GM21423 (cell line): Measurements from ENCODE around the gene SNAPC1.
"Not testable (repeated sequence)": the region's sequence is repeated elsewhere in the genome, so short reads cannot be mapped to it uniquely, and the experiment has no call there.

ENCODE experiments used
- ATAC-seq: cut with Tn5 transposase; IDR thresholded peaks from one replicate; pipeline ENCODE4 v1.9.1; 2021; ENCODE audit warnings: mild to moderate bottlenecking, moderate library complexity; ENCODE audit not compliant: unreplicated experiment

Gene SNAPC1

GRCh38 chr14:61749867-61750266 lies 12.4 kb upstream of the SNAPC1 start:
- no peak for ATAC-seq

- ATAC-seq = peak; percentile 88
These were observed 11.3 kb upstream of the SNAPC1 start for GRCh38 chr14:61750708-61751474.

- ATAC-seq = no peak
These were observed 10.7 kb upstream of the SNAPC1 start for GRCh38 chr14:61751475-61751989.

GRCh38 chr14:61752626-61753025 lies 9.6 kb upstream of the SNAPC1 start:
- ATAC-seq = peak; percentile 41

GRCh38 chr14:61753631-61754030 lies 8.6 kb upstream of the SNAPC1 start:
- no peak for ATAC-seq

DNA sequence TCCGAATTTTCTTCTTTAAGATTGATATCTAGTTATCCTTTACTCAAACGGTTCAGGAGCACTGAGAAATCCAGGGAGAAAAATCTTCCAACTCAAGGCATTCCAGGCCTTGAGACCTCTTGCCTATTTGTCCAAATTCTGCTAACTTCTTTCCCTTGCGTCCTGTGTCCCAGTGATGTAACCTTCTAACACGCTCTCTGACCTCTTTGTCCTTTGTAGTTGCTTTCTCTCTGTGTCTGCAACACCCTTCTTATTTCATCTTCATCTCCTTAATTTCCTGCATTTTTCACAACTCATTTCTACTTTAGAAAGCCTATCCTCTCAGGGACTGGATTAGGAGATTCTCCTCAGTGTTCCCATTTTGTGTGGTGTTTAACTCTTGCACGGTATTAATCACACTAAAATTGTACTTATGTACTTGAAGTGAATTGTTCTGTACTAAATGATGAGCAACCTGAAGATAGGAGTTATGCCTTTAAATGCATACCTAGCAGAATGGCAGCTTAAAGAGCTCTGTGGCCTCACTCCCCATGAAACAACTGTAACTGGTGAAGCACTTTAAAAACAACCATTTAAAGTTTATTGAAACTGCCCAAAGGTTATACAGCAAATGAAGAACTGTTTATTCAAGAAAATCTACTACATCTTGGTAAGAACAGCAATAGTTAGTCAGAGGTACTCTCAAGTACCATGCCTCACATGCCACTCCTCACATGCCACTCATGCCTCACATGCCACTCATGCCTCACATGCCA lies 7.4 kb upstream of the SNAPC1 start:
- no peak for ATAC-seq

DNA sequence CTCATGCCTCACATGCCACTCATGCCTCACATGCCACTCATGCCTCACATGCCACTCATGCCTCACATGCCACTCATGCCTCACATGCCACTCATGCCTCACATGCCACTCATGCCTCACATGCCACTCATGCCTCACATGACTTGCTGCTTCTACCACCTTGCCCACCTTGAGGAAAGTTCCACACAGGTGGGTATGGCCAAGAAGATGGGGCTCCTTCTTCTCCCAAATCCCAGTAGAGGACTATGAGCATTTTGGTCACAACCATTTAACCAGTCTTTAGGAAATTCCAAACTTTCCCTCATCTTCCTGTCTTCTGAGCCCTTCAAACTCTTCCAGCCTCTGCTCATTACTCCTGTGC lies 6.9 kb upstream of the SNAPC1 start:
- not testable (repeated sequence) for ATAC-seq

- ATAC-seq = no peak
These were observed 6.1 kb upstream of the SNAPC1 start for GRCh38 chr14:61756135-61756534.

- no peak for ATAC-seq
These were observed 2.3 kb upstream of the SNAPC1 start for GRCh38 chr14:61759878-61760277.

GRCh38 chr14:61761557-61761956 lies 663 bp upstream of the SNAPC1 start:
- no peak for ATAC-seq

- ATAC-seq = no peak
These were observed 2.3 kb downstream of the SNAPC1 start for GRCh38 chr14:61764342-61765122.

GRCh38 chr14:61765225-61765943 lies 3.2 kb downstream of the SNAPC1 start:
- ATAC-seq = no peak

- no peak for ATAC-seq
These were observed 3.9 kb downstream of the SNAPC1 start for GRCh38 chr14:61766151-61766550.

GRCh38 chr14:61768240-61768639 lies 6.0 kb downstream of the SNAPC1 start:
- no peak for ATAC-seq

DNA sequence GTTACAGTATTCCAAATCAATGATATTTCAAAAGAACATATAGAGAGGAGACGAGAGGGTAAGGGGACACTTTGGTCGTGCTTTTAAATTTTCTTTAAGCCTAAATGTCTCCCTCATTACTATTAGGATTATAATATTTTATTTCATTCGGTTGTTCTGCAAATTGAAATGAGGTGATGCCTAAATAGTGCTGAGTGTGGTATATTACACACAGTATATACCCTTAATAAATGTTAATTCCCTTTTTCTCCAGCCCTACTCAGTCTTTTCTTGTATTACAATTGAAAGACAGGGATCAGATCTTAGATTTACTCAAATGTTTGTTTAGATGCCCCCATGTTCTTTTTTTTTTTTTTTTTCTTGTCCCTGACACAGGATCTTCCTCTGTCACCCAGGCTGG lies 7.7 kb downstream of the SNAPC1 start:
- ATAC-seq = no peak

DNA sequence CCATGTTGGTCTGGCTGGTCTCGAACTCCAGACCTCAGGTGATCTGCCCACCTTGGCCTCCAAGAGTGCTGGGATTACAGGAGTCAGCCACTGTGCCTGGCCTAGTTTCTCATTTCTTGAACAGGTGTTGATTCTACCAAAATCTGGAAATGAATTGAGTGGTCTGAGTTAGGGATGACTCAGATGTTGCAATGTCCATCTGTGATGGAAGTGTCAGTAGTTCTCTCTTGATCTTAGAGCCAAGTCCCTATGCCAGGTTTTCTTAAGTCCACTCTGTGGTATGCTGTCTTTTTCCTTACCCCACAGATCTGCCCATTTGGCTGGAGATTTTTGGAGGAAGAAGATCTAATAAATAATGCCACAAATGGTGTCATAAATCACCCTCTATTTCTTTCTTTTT lies 12.6 kb downstream of the SNAPC1 start:
- ATAC-seq = no peak

DNA sequence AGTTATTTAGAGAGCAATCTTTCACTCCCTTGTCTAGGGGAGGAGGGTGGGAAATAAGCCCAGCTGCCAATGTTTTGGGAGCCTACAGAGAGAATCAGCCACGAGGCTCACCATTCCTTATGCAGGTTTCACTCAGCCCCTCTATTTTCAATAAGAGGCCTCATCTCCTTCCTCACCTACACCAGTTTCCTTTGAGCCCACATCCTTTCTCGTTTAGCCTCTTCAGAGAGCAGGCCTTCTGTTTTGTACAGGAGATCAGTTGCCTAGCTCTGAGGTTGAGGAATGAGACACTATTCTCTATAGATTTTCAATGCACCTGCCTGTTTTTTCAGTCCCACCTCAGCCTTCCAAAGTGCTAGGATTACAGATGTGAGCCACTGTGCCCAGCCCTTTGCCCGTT lies 17.9 kb downstream of the SNAPC1 start:
- ATAC-seq = no peak

DNA sequence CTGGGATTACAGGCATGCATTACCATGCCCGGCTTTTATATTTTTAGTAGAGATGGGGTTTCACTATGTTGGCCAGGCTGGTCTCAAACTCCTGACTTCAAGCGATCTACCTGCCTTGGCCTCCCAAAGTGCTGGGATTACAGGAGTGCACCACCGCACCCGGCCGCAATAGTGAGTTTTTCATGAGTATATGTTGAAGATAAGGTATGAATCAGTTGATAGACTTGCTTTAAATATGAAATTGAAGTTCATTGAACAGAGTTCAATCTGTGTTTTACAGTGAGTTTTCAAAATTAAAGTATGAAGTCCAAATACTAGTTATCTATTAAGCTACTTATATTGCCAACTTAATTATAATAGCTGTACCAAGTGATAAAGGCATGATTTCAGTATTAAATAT lies 35.1 kb downstream of the SNAPC1 start:
- no peak for ATAC-seq

GRCh38 chr14:61802010-61802568 lies 39.9 kb downstream of the SNAPC1 start:
- ATAC-seq = no peak

DNA sequence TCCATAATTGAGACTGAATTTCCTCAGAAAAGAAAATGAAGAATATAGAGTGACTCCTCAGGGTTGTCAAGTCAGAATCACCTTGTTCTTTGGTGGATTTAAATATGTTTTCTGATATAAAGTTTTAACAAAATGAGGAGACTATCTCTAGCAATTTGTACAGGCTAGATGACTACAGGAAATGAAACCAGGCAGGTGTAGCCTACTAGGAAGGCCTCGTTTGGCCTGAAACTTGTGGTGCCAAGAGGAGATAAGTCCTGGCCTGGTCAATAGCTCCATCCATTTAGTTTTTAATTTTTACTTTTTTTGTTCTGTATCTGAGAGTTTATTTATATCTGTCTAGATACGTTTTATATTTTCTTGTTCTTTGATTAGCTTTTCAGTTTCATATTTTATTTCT lies 41.5 kb downstream of the SNAPC1 start:
- ATAC-seq = no peak
